ENCODE data around the gene NBEAL1.
"Not testable (repeated sequence)": the region's sequence is repeated elsewhere in the genome, so short reads cannot be mapped to it uniquely, and the experiment has no call there.

The NBEAL1 gene

GRCh38 chr2:203014456-203015199 lies at the start of gene NBEAL1:
Gene NBEAL1 (plus strand): TSS chr2:203014875. CDS start chr2:203016385, 1,510 bp downstream.
- DNase-seq, result peak; percentile 99

- DNase-seq, result peak; percentile 2
Observed at GRCh38 chr2:202965810-202966460, 48.7 kb upstream of the NBEAL1 start.

GRCh38 chr2:202969404-202969803 lies 45.3 kb upstream of the NBEAL1 start:
- DNase-seq, result not testable (repeated sequence)

- no peak for DNase-seq
Observed at GRCh38 chr2:202976809-202977208, 37.9 kb upstream of the NBEAL1 start.

- no peak for DNase-seq
Observed at GRCh38 chr2:202982779-202983491, 31.7 kb upstream of the NBEAL1 start.

GRCh38 chr2:202989749-202990148 lies 24.9 kb upstream of the NBEAL1 start:
- DNase-seq, result no peak

GRCh38 chr2:202990501-202990900 lies 24.2 kb upstream of the NBEAL1 start:
- DNase-seq, result no peak

GRCh38 chr2:202997113-202997512 lies 17.6 kb upstream of the NBEAL1 start:
- DNase-seq, result not testable (repeated sequence)

GRCh38 chr2:203002054-203002821 lies 12.4 kb upstream of the NBEAL1 start:
- no peak for DNase-seq

GRCh38 chr2:203003716-203004115 lies 11.0 kb upstream of the NBEAL1 start:
- no peak for DNase-seq

GRCh38 chr2:203016716-203017115 lies 2.0 kb downstream of the NBEAL1 start:
- no peak for DNase-seq

GRCh38 chr2:203018181-203018580 lies 3.5 kb downstream of the NBEAL1 start:
- DNase-seq, result no peak

GRCh38 chr2:203019142-203019541 lies 4.5 kb downstream of the NBEAL1 start:
- no peak for DNase-seq

GRCh38 chr2:203021991-203022390 lies 7.3 kb downstream of the NBEAL1 start:
- no peak for DNase-seq

- DNase-seq, result no peak
Observed at GRCh38 chr2:203022751-203023150, 8.1 kb downstream of the NBEAL1 start.

GRCh38 chr2:203025592-203025991 lies 10.9 kb downstream of the NBEAL1 start:
- DNase-seq, result no peak

GRCh38 chr2:203030545-203030944 lies 15.9 kb downstream of the NBEAL1 start:
- DNase-seq, result no peak

GRCh38 chr2:203030991-203031390 lies 16.3 kb downstream of the NBEAL1 start:
- DNase-seq, result no peak

GRCh38 chr2:203033395-203033794 lies 18.7 kb downstream of the NBEAL1 start:
- no peak for DNase-seq

GRCh38 chr2:203035879-203036470 lies 21.3 kb downstream of the NBEAL1 start:
- no peak for DNase-seq

- DNase-seq, result no peak
Observed at GRCh38 chr2:203037026-203037425, 22.4 kb downstream of the NBEAL1 start.

GRCh38 chr2:203038586-203038985 lies 23.9 kb downstream of the NBEAL1 start:
- no peak for DNase-seq

- DNase-seq, result not testable (repeated sequence)
Observed at GRCh38 chr2:203039211-203039610, 24.5 kb downstream of the NBEAL1 start.

Measured in CD4-positive, alpha-beta T cell treated with Interleukin-12 subunit alpha and Interleukin-12 subunit beta, for 1 hour (primary cell).